AG09319 (cell line): ENCODE data around the gene CD79A.

Experiments
- DNase-seq: peaks from one replicate; pipeline ENCODE4 v3.0.0-alpha.2; 2010; ENCODE audit warnings: low read depth; ENCODE audit errors: extremely low read depth
- CTCF ChIP-seq: IDR thresholded peaks from 2 replicates; pipeline ENCODE4 v1.5.1; 2011; ENCODE audit warnings: low read depth, mild to moderate bottlenecking, inconsistent platforms, low read length, moderate library complexity

Gene CD79A

GRCh38 chr19:41904118-41904870 is 27.2 kb downstream of the CD79A start:
- TF ChIP-seq CTCF: no peak
- no peak for DNase-seq

- no peak for TF ChIP-seq CTCF
- DNase-seq: no peak
Observed at GRCh38 chr19:41905273-41906002, 28.4 kb downstream of the CD79A start.

GRCh38 chr19:41906271-41906670 is 29.2 kb downstream of the CD79A start:
- TF ChIP-seq CTCF: no peak
- no peak for DNase-seq

- TF ChIP-seq CTCF: no peak
- DNase-seq: no peak
Observed at GRCh38 chr19:41906916-41907680, 30.0 kb downstream of the CD79A start.

- no peak for DNase-seq
- TF ChIP-seq CTCF: no peak
Observed at GRCh38 chr19:41907994-41908615, 31.0 kb downstream of the CD79A start.

GRCh38 chr19:41908724-41909464 is 31.8 kb downstream of the CD79A start:
- no peak for DNase-seq
- no peak for TF ChIP-seq CTCF
